BE2C (cell line): ENCODE measurements around the gene GLYATL1.

Experiments
- DNase-seq: peaks from one replicate; pipeline ENCODE4 v3.0.0-alpha.2; 2020
- H3K27me3 ChIP-seq: fragments of 250-450 bp; sonication (Bioruptor Pico); 2 replicates; pipeline ENCODE4 v1.5.1; 2020; ENCODE audit warnings: mild to moderate bottlenecking
- H3K36me3 ChIP-seq: fragments of 250-450 bp; sonication (Bioruptor Pico); 2 replicates; pipeline ENCODE4 v1.5.1; 2020; ENCODE audit warnings: mild to moderate bottlenecking
- H3K4me1 ChIP-seq: fragments of 250-450 bp; sonication (Bioruptor Pico); 2 replicates; pipeline ENCODE4 v1.5.1; 2020
- H3K4me3 ChIP-seq: 2 replicates; pipeline ENCODE4 v1.5.1; 2011; ENCODE audit warnings: low read depth, low read length
- H3K9me3 ChIP-seq: fragments of 250-450 bp; sonication (Bioruptor Pico); 2 replicates; pipeline ENCODE4 v1.5.1; 2020
- CTCF ChIP-seq: IDR thresholded peaks from 2 replicates; pipeline ENCODE4 v1.5.1; 2012; ENCODE audit warnings: mild to moderate bottlenecking, low read depth, low read length

The GLYATL1 gene

GRCh38 chr11:58928107-58928499 lies 11.2 kb upstream of the GLYATL1 start:
- TF ChIP-seq CTCF = no peak
- Histone ChIP-seq H3K4me3 (no peak overlapping the region), H3K36me3 (no peaks in the 10 kb centered on the region), H3K27me3 (no peaks in the 10 kb centered on the region), H3K9me3 (no peaks in the 10 kb centered on the region), H3K4me1 (no peaks in the 10 kb centered on the region)
- DNase-seq = no peak

- H3K9me3 ChIP-seq = no peaks in the 10 kb centered on the region
- H3K27me3 ChIP-seq = no peaks in the 10 kb centered on the region
- TF ChIP-seq CTCF = no peak
- DNase-seq = no peak
- no peak overlapping the region for H3K4me3 ChIP-seq
- no peaks in the 10 kb centered on the region for H3K4me1 ChIP-seq
- no peaks in the 10 kb centered on the region for H3K36me3 ChIP-seq
Observed at GRCh38 chr11:58928691-58929090, 10.6 kb upstream of the GLYATL1 start.

GRCh38 chr11:58930926-58931325 lies 8.4 kb upstream of the GLYATL1 start:
- H3K4me1 ChIP-seq = no peaks in the 10 kb centered on the region
- H3K4me3 ChIP-seq = no peak overlapping the region
- TF ChIP-seq CTCF = no peak
- H3K9me3 ChIP-seq = no peaks in the 10 kb centered on the region
- DNase-seq = no peak
- H3K36me3 ChIP-seq = no peaks in the 10 kb centered on the region
- no peaks in the 10 kb centered on the region for H3K27me3 ChIP-seq

GRCh38 chr11:58933661-58934060 lies 5.6 kb upstream of the GLYATL1 start:
- no peaks in the 10 kb centered on the region for H3K9me3 ChIP-seq
- H3K4me1 ChIP-seq = no peaks in the 10 kb centered on the region
- DNase-seq = no peak
- no peak for TF ChIP-seq CTCF
- H3K27me3 ChIP-seq = no peaks in the 10 kb centered on the region
- H3K4me3 ChIP-seq = no peak overlapping the region
- no peaks in the 10 kb centered on the region for H3K36me3 ChIP-seq

GRCh38 chr11:58934945-58935513 lies 4.3 kb upstream of the GLYATL1 start:
- no peak overlapping the region for H3K4me3 ChIP-seq
- TF ChIP-seq CTCF = no peak
- DNase-seq = no peak

GRCh38 chr11:58938398-58938797 lies 890 bp upstream of the GLYATL1 start:
- Histone ChIP-seq H3K4me3 (no peak overlapping the region), H3K4me1 (no peaks in the 10 kb centered on the region), H3K9me3 (no peaks in the 10 kb centered on the region), H3K36me3 (no peaks in the 10 kb centered on the region), H3K27me3 (no peaks in the 10 kb centered on the region)
- DNase-seq = no peak
- no peak for TF ChIP-seq CTCF

More at GRCh38 chr11:58934945-58935513, 4.3 kb upstream of the GLYATL1 start:
- no peaks in the 10 kb centered on the region for H3K9me3 ChIP-seq
- H3K36me3 ChIP-seq = no peaks in the 10 kb centered on the region
- no peaks in the 10 kb centered on the region for H3K27me3 ChIP-seq
- H3K4me1 ChIP-seq = no peaks in the 10 kb centered on the region
